ENCODE data around the gene GJE1. TPM values are rescaled to one million over a fixed set of nuclear protein-coding genes. Genes with fewer than 3 reads are reported as not detected.

Gene GJE1
- total RNA-seq, 1 experiment from 2014 or later: not detected

DNA sequence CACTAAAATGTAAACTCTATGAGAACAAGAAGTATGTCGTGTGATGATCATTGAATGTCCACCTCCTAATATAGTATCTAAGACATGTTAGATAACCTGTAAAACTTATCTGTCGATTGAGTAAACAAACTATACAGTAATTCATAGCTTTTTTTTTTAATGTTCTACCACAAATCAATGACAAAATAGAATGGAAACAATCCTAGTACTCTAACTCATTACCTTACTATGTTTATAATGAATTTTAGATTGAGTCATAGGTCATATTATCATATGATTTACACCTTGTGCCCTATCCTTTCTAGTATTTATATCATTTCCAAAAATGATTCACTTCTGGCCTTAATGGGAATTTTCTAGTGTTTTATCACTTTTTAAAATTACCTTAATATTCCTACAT, 20.5 kb downstream of the GJE1 start:
- H3K27me3 ChIP-seq (ENCODE audit: control insufficient read depth, insufficient read depth, low read length): no peaks in the 10 kb centered on the region
- BruUV-seq (replicated peaks): no TSS peak
- no peak for ATAC-seq

GRCh38 chr6:142154336-142154735, 21.6 kb downstream of the GJE1 start:
- DNase-seq (ENCODE audit: low read depth, low spot score): no peak
- H3K27me3 ChIP-seq (ENCODE audit: control insufficient read depth, insufficient read depth, low read length): no peaks in the 10 kb centered on the region
- intact Hi-C loops (cut with micrococcal nuclease; ENCODE audit: unreplicated experiment) (loop anchor here (2.0 to 10.0 kb wide), 2 partner anchors 150 to 234 kb away; partner anchors contain the start of gene ADGRG6), in situ Hi-C loops (cut with HindIII; ENCODE audit: low pct_unique_long_range_greater_than_20kb, low sequenced_read_pairs) (no loop called here)
- ChIA-PET CTCF (no interaction called here), POLR2A (interaction anchor here (0.6 kb wide), 2 partner anchors 99 to 177 kb away, joined by 3 to 6 read pairs; no protein-coding TSS in a partner anchor)
- no TSS peak for BruUV-seq (replicated peaks)
- peaks cover 39% of the 10 kb centered on the region for H3K4me1 ChIP-seq (ENCODE audit: control insufficient read depth, insufficient read depth, low read length)
- H3K9me3 ChIP-seq (ENCODE audit: control insufficient read depth, insufficient read depth, low read depth, low read length): no peaks in the 10 kb centered on the region
- no peaks in the 10 kb centered on the region; the same call in 1 of the 2 replicates for H3K36me3 ChIP-seq (ENCODE audit: control insufficient read depth, insufficient read depth, low read length)
- no peak for ATAC-seq
- no peak overlapping the region for H3K4me3 ChIP-seq (ENCODE audit: low read depth in 2 of 2, low read length in 2 of 2)
- H3K27ac ChIP-seq (ENCODE audit: low read length): peak overlapping the region; percentile 93; the same call in 1 of the 2 replicates
- no peak for TF ChIP-seq TCF7L2 (IDR thresholded peaks at IDR 0.05; ENCODE audit: low read depth, low read length)
- TF ChIP-seq SIN3A (IDR thresholded peaks at IDR 0.05; ENCODE audit: borderline replicate concordance, insufficient read depth, low read depth, low read length): no peak
- no peak for TF ChIP-seq REST (IDR thresholded peaks at IDR 0.05; ENCODE audit: insufficient read depth in 1 of 2, low read depth in 2 of 2, low read length in 1 of 2)
- no peak for TF ChIP-seq CTCF (IDR thresholded peaks at IDR 0.05)
- no peak for TF ChIP-seq POLR2AphosphoS5 (IDR thresholded peaks at IDR 0.05; ENCODE audit: low read depth, low read length)

More for the DNA sequence above, 20.5 kb downstream of the GJE1 start:
- DNase-seq (ENCODE audit: low read depth, low spot score): no peak
- ChIA-PET CTCF (no interaction called here), POLR2A (no interaction called here)
- Histone ChIP-seq H3K4me3 (ENCODE audit: low read depth in 2 of 2, low read length in 2 of 2) (no peak overlapping the region), H3K4me1 (ENCODE audit: control insufficient read depth, insufficient read depth, low read length) (peaks cover 51% of the 10 kb centered on the region), H3K36me3 (ENCODE audit: control insufficient read depth, insufficient read depth, low read length) (no peaks in the 10 kb centered on the region; the same call in 1 of the 2 replicates), H3K9me3 (ENCODE audit: control insufficient read depth, insufficient read depth, low read depth, low read length) (no peaks in the 10 kb centered on the region), H3K27ac (ENCODE audit: low read length) (peak overlapping the region; percentile 37; the same call in 1 of the 2 replicates)
- intact Hi-C loops (cut with micrococcal nuclease; ENCODE audit: unreplicated experiment) (loop anchor here (10.0 kb wide), 1 partner anchor 152 kb away; the partner anchor contains the start of gene ADGRG6), in situ Hi-C loops (cut with HindIII; ENCODE audit: low pct_unique_long_range_greater_than_20kb, low sequenced_read_pairs) (no loop called here)
- TF ChIP-seq CTCF (IDR thresholded peaks at IDR 0.05): no peak
- no peak for TF ChIP-seq SIN3A (IDR thresholded peaks at IDR 0.05; ENCODE audit: borderline replicate concordance, insufficient read depth, low read depth, low read length)
- TF ChIP-seq TCF7L2 (IDR thresholded peaks at IDR 0.05; ENCODE audit: low read depth, low read length): no peak
- no peak for TF ChIP-seq REST (IDR thresholded peaks at IDR 0.05; ENCODE audit: insufficient read depth in 1 of 2, low read depth in 2 of 2, low read length in 1 of 2)
- no peak for TF ChIP-seq POLR2AphosphoS5 (IDR thresholded peaks at IDR 0.05; ENCODE audit: low read depth, low read length)

Data from Panc1 (cell line).